NT2/D1 (cell line): Measurements from ENCODE around the gene INHA.

Source experiments
- SUZ12 ChIP-seq: IDR thresholded peaks from 2 replicates; pipeline ENCODE4 v1.6.1; 2011; ENCODE audit not compliant: insufficient read length, insufficient read depth; ENCODE audit errors: extremely low read depth
- YY1 ChIP-seq: IDR thresholded peaks from 2 replicates; pipeline ENCODE4 v1.6.1; 2011; ENCODE audit not compliant: insufficient read length, insufficient read depth
- ZNF274 ChIP-seq: IDR thresholded peaks from 2 replicates; pipeline ENCODE4 v1.6.1; 2011; ENCODE audit warnings: mild to moderate bottlenecking, low read depth, low read length

- TF ChIP-seq ZNF274 (no peak), YY1 (no peak), SUZ12 (no peak)
Measured at GRCh38 chr2:219538504-219538951, 33.6 kb upstream of the INHA start.
